ENCODE data around the gene ADAMTS15.

Gene ADAMTS15, protein sequence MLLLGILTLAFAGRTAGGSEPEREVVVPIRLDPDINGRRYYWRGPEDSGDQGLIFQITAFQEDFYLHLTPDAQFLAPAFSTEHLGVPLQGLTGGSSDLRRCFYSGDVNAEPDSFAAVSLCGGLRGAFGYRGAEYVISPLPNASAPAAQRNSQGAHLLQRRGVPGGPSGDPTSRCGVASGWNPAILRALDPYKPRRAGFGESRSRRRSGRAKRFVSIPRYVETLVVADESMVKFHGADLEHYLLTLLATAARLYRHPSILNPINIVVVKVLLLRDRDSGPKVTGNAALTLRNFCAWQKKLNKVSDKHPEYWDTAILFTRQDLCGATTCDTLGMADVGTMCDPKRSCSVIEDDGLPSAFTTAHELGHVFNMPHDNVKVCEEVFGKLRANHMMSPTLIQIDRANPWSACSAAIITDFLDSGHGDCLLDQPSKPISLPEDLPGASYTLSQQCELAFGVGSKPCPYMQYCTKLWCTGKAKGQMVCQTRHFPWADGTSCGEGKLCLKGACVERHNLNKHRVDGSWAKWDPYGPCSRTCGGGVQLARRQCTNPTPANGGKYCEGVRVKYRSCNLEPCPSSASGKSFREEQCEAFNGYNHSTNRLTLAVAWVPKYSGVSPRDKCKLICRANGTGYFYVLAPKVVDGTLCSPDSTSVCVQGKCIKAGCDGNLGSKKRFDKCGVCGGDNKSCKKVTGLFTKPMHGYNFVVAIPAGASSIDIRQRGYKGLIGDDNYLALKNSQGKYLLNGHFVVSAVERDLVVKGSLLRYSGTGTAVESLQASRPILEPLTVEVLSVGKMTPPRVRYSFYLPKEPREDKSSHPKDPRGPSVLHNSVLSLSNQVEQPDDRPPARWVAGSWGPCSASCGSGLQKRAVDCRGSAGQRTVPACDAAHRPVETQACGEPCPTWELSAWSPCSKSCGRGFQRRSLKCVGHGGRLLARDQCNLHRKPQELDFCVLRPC

GRCh38 chr11:130448416-130449309 is at the start of gene ADAMTS15:
ADAMTS15 (plus strand) TSS chr11:130448645; CDS start chr11:130448974, 329 bp downstream.
- peak within 1 kb of the TSS; percentile 70 for H3K4me3 ChIP-seq (ENCODE audit: low read depth, low read length)
- TF ChIP-seq CTCF (conservative IDR thresholded peaks at IDR 0.05; ENCODE audit: low read depth, low read length), result no peak
- peak; percentile 93 for DNase-seq (ENCODE audit: low read depth)

- TF ChIP-seq CTCF (conservative IDR thresholded peaks at IDR 0.05; ENCODE audit: low read depth, low read length), result no peak
- no peak overlapping the region for H3K4me3 ChIP-seq (ENCODE audit: low read depth, low read length)
- DNase-seq (ENCODE audit: low read depth), result no peak
Observed at GRCh38 chr11:130399196-130399595, 49.2 kb upstream of the ADAMTS15 start.

DNA sequence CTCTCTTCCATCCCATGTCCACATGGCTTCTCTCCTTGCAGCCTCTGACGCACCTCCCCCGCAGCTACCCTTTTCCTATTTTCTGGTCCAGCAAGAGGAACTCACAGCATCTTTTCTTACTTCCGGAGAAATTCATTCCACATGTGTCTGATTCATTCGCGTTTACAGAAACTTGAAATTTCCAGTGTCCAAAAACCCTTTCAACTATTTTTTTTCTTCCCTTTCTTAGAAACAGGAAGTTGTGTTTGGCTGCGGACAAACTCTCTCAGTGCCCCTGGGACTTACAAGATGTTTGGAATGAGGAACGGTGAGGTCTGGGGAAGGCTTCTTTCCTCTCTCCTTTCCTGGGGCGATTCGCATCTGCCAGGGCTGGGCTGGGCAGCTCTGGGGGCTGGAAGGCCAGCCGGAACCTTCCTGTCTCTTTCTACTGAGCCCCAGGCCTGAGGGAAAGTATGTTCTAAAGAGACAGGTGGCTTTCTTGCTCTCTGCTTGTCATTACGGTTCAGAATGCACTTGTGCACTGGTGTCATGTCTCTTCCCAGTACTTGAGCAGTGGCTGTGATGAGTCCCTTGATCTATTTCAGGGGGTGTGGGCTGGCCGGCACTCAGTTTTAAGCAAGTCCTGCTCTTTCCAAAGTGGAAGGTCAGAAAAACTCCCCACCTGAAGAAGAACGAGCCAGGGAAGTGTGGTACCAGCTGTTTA is 47.5 kb upstream of the ADAMTS15 start:
- TF ChIP-seq CTCF (conservative IDR thresholded peaks at IDR 0.05; ENCODE audit: low read depth, low read length), result no peak
- H3K4me3 ChIP-seq (ENCODE audit: low read depth, low read length), result no peak overlapping the region
- peak; percentile 84 for DNase-seq (ENCODE audit: low read depth)

GRCh38 chr11:130402570-130402969 is 45.9 kb upstream of the ADAMTS15 start:
- DNase-seq (ENCODE audit: low read depth), result no peak
- no peak for TF ChIP-seq CTCF (conservative IDR thresholded peaks at IDR 0.05; ENCODE audit: low read depth, low read length)
- no peak overlapping the region for H3K4me3 ChIP-seq (ENCODE audit: low read depth, low read length)

- DNase-seq (ENCODE audit: low read depth), result peak; percentile 93
- no peak overlapping the region for H3K4me3 ChIP-seq (ENCODE audit: low read depth, low read length)
Observed at GRCh38 chr11:130403271-130403804, 45.1 kb upstream of the ADAMTS15 start.

More at GRCh38 chr11:130403271-130403804, 45.1 kb upstream of the ADAMTS15 start:
- no peak for TF ChIP-seq CTCF (conservative IDR thresholded peaks at IDR 0.05; ENCODE audit: low read depth, low read length)
